Loucy (cell line): ENCODE data around the gene CABP7.

Source experiments
- H2AFZ ChIP-seq: fragments of 200-600 bp; sonication (generic); 2 replicates; pipeline ENCODE4 v1.6.0; 2016; ENCODE audit warnings: antibody characterized with exemption, mild to moderate bottlenecking, low read length, moderate library complexity
- H3F3A ChIP-seq: fragments of 200-600 bp; 2 replicates; pipeline ENCODE4 v1.6.0; 2016; ENCODE audit warnings: antibody characterized with exemption, low read depth, mild to moderate bottlenecking
- H3K27me3 ChIP-seq: fragments of 200-600 bp; sonication (generic); 2 replicates; pipeline ENCODE4 v1.6.1; 2014; ENCODE audit warnings: low read length, mild to moderate bottlenecking; ENCODE audit not compliant: insufficient read depth, poor library complexity, severe bottlenecking
- H3K36me3 ChIP-seq: fragments of 200-600 bp; sonication (generic); 2 replicates; pipeline ENCODE4 v1.6.1; 2016; ENCODE audit warnings: low read length; ENCODE audit not compliant: insufficient read depth
- H3K4me1 ChIP-seq: fragments of 200-600 bp; sonication (generic); 2 replicates; pipeline ENCODE4 v1.5.1; 2014; ENCODE audit warnings: low read length, mild to moderate bottlenecking; ENCODE audit not compliant: insufficient read depth, poor library complexity, severe bottlenecking
- H3K4me2 ChIP-seq: fragments of 200-600 bp; sonication (generic); 2 replicates; pipeline ENCODE4 v1.6.0; 2014; ENCODE audit warnings: antibody characterized with exemption, low read length, low read depth, mild to moderate bottlenecking; ENCODE audit not compliant: poor library complexity, severe bottlenecking
- H3K4me3 ChIP-seq: fragments of 200-600 bp; sonication (generic); 2 replicates; pipeline ENCODE4 v1.5.1; 2014; ENCODE audit warnings: low read length, mild to moderate bottlenecking, mixed read lengths; ENCODE audit not compliant: poor library complexity, severe bottlenecking
- H3K79me2 ChIP-seq: fragments of 200-600 bp; sonication (generic); 2 replicates; pipeline ENCODE4 v1.6.1; 2014; ENCODE audit warnings: low read length; ENCODE audit not compliant: insufficient read depth
- H3K9ac ChIP-seq: fragments of 200-600 bp; sonication (generic); 2 replicates; pipeline ENCODE4 v1.6.0; 2014; ENCODE audit warnings: mild to moderate bottlenecking, low read depth, low read length, moderate library complexity; ENCODE audit not compliant: poor library complexity, severe bottlenecking
- H3K9me2 ChIP-seq: fragments of 200-600 bp; sonication (generic); replicated peaks from 2 replicates; pipeline ENCODE4 v1.6.1; 2016; ENCODE audit warnings: low read depth, low read length, mixed read lengths
- H3K9me3 ChIP-seq: fragments of 200-600 bp; sonication (generic); 2 replicates; pipeline ENCODE4 v1.6.1; 2014; ENCODE audit warnings: mild to moderate bottlenecking, antibody characterized with exemption, low read length, low read depth; ENCODE audit not compliant: insufficient read depth
- H4K20me1 ChIP-seq: fragments of 200-600 bp; sonication (generic); 2 replicates; pipeline ENCODE4 v1.6.0; 2014; ENCODE audit warnings: antibody characterized with exemption, low read length, mild to moderate bottlenecking; ENCODE audit not compliant: insufficient read depth, poor library complexity, severe bottlenecking
- EZH2phosphoT487 ChIP-seq: fragments of 200-600 bp; IDR thresholded peaks from 2 replicates; pipeline ENCODE4 v1.6.1; 2018; ENCODE audit warnings: antibody characterized with exemption, mild to moderate bottlenecking, moderate library complexity, borderline replicate concordance
- TF ChIP-seq, protein P1 (sequence below): fragments of 200-600 bp; sonication (generic); conservative IDR thresholded peaks from 2 replicates; pipeline ENCODE4 v1.5.1; 2014; ENCODE audit warnings: mild to moderate bottlenecking, antibody characterized with exemption, low read length

Gene CABP7

GRCh38 chr22:29744902-29745301 lies 25.1 kb downstream of the CABP7 start:
- H3K4me3 ChIP-seq, result no peak overlapping the region
- no peak overlapping the region for H2AFZ ChIP-seq
- TF ChIP-seq, protein P1, sequence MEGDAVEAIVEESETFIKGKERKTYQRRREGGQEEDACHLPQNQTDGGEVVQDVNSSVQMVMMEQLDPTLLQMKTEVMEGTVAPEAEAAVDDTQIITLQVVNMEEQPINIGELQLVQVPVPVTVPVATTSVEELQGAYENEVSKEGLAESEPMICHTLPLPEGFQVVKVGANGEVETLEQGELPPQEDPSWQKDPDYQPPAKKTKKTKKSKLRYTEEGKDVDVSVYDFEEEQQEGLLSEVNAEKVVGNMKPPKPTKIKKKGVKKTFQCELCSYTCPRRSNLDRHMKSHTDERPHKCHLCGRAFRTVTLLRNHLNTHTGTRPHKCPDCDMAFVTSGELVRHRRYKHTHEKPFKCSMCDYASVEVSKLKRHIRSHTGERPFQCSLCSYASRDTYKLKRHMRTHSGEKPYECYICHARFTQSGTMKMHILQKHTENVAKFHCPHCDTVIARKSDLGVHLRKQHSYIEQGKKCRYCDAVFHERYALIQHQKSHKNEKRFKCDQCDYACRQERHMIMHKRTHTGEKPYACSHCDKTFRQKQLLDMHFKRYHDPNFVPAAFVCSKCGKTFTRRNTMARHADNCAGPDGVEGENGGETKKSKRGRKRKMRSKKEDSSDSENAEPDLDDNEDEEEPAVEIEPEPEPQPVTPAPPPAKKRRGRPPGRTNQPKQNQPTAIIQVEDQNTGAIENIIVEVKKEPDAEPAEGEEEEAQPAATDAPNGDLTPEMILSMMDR, result no peak
- no peak overlapping the region for H3K4me2 ChIP-seq
- no peaks in the 10 kb centered on the region for H3K79me2 ChIP-seq
- H3K36me3 ChIP-seq, result no peaks in the 10 kb centered on the region; the same call in 1 of the 2 replicates
- no peaks in the 10 kb centered on the region for H4K20me1 ChIP-seq
- H3K27me3 ChIP-seq, result no peaks in the 10 kb centered on the region
- no peaks in the 10 kb centered on the region for H3K9me2 ChIP-seq
- H3F3A ChIP-seq, result no peaks in the 10 kb centered on the region
- H3K9ac ChIP-seq, result no peak overlapping the region
- H3K4me1 ChIP-seq, result no peaks in the 10 kb centered on the region
- no peaks in the 10 kb centered on the region for H3K9me3 ChIP-seq

DNA sequence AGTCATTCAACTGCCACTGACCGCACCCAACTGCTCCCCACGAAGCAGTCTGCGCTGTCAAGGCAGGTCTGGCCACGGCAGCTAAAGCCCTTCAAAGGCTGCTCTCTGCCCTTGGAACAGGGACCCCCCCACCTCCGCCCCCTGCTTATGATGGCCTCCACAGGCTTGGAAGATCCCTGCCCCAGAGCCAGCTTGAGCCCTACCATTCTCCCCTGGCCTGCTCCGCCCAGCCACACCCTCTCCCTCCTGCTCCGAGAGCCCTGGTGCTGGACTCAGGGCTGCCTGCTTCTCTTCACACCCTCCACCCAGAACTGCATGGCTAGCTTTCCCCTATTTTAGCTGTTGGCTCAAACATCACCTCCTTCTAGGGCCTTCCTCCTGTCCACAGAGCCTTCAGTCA lies 28.0 kb downstream of the CABP7 start:
- TF ChIP-seq, protein P1, result no peak
- no peak for TF ChIP-seq EZH2phosphoT487
- no peak overlapping the region for H3K4me2 ChIP-seq
- no peak overlapping the region for H3K4me3 ChIP-seq
- H3K9me3 ChIP-seq, result no peaks in the 10 kb centered on the region
- H3K9me2 ChIP-seq, result no peaks in the 10 kb centered on the region
- no peaks in the 10 kb centered on the region for H3K4me1 ChIP-seq
- no peaks in the 10 kb centered on the region for H4K20me1 ChIP-seq
- H3K36me3 ChIP-seq, result no peaks in the 10 kb centered on the region; the same call in 1 of the 2 replicates
- no peak overlapping the region for H2AFZ ChIP-seq
- H3K79me2 ChIP-seq, result no peaks in the 10 kb centered on the region
- no peaks in the 10 kb centered on the region for H3F3A ChIP-seq
- no peak overlapping the region for H3K9ac ChIP-seq
- no peaks in the 10 kb centered on the region for H3K27me3 ChIP-seq

DNA sequence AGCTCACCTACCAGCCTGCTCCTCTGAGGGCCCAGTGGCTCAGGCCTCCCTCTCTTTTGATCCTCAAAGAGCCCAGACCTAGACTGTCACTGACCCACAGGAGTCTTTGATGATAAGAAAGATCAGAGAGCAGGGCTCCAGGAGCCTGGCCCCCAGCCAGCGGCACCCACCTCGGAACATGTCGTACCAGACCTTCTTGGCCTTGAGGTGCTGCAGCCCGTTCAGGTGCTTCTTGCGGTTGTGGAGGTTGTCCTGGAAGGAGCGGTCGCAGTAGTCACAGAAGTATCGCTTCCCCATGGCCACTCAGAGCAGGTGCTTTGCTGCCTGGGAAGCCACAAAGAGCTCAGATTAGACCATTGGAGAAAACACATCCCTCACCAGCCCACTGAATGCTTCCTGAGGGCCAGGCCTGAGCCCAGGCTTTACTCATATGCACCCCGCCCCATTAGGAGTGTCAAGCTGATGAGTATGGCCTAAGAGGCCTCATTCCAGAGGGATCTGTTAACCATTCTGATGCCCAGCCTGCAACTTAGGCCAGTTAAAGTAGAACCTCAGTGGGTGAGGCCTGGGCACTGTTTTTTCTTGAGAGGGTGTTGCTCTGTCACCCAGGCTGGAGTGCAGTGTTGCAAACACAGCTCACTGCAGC lies 28.6 kb downstream of the CABP7 start:
- no peak overlapping the region for H3K9ac ChIP-seq
- no peaks in the 10 kb centered on the region for H3K27me3 ChIP-seq
- H3K4me2 ChIP-seq, result no peak overlapping the region
- H3K9me2 ChIP-seq, result no peaks in the 10 kb centered on the region
- no peak overlapping the region for H2AFZ ChIP-seq
- TF ChIP-seq, protein P1, result no peak
- TF ChIP-seq EZH2phosphoT487, result no peak
- no peaks in the 10 kb centered on the region for H4K20me1 ChIP-seq
- no peaks in the 10 kb centered on the region for H3K4me1 ChIP-seq
- no peaks in the 10 kb centered on the region; the same call in 1 of the 2 replicates for H3K36me3 ChIP-seq
- no peaks in the 10 kb centered on the region for H3K79me2 ChIP-seq
- H3F3A ChIP-seq, result no peaks in the 10 kb centered on the region
- no peaks in the 10 kb centered on the region for H3K9me3 ChIP-seq
- no peak overlapping the region for H3K4me3 ChIP-seq
